Measurements from ENCODE around the gene CDH2. TPM values are rescaled to one million over a fixed set of nuclear protein-coding genes. Genes with fewer than 3 reads are reported as not detected.

Gene CDH2
- total RNA-seq, 1 donor from 2014 or later, result 370 TPM

DNA sequence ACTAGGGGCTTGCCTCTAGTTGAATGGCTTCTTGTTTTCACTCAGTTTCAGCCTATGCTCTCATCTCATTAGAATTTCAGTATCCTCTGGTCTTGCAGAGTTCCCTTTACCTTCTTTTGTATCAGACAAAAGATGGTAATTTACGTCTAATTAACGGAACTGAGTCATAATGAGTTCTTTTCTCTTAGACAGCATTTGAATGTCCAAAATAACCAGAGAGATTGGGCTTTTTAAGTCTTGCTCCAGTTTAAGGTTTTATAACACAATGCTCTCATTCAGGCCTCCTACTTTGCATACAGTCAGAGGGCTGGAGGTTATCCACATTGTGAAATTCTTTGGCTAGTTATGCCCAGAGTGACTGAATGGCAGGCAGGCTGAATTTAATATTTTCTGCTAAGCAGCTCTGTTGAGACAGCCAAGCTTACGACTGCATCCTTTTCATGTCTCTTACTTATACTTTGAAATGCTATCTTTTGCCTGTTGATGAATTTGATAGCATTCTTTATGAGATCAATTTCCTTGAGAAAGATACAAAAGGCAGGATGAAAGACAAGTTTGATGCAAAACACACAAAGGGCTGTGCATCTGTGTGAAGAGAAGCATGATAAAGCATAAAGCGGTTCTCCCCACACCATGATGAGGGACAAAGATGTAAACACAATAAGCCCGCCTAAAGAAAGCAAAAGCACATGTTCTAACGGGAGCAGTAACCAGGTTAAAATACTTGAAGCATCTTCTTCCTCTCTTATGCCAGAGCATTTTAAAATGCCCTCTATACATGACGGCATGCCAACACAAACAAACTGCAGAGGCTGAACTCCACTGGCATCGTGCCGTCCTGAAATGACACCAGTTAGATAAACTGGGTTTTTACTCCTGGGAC is 90.0 kb downstream of the CDH2 start:
- intact Hi-C loops (cut with micrococcal nuclease), result no loop called here
- TF ChIP-seq, protein P1, sequence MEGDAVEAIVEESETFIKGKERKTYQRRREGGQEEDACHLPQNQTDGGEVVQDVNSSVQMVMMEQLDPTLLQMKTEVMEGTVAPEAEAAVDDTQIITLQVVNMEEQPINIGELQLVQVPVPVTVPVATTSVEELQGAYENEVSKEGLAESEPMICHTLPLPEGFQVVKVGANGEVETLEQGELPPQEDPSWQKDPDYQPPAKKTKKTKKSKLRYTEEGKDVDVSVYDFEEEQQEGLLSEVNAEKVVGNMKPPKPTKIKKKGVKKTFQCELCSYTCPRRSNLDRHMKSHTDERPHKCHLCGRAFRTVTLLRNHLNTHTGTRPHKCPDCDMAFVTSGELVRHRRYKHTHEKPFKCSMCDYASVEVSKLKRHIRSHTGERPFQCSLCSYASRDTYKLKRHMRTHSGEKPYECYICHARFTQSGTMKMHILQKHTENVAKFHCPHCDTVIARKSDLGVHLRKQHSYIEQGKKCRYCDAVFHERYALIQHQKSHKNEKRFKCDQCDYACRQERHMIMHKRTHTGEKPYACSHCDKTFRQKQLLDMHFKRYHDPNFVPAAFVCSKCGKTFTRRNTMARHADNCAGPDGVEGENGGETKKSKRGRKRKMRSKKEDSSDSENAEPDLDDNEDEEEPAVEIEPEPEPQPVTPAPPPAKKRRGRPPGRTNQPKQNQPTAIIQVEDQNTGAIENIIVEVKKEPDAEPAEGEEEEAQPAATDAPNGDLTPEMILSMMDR (IDR thresholded peaks at IDR 0.05; ENCODE audit: borderline replicate concordance), result no peak
- no peaks in the 10 kb centered on the region for H3K36me3 ChIP-seq
- no peaks in the 10 kb centered on the region for H3K27me3 ChIP-seq (ENCODE audit: low read depth)
- H3K4me3 ChIP-seq, result peak overlapping the region; percentile 9
- no peak for DNase-seq
- peak overlapping the region; percentile 54 for H3K27ac ChIP-seq (replicated peaks)
- H3K9me3 ChIP-seq (replicated peaks), result no peaks in the 10 kb centered on the region
- peaks cover 83% of the 10 kb centered on the region for H3K4me1 ChIP-seq

DNA sequence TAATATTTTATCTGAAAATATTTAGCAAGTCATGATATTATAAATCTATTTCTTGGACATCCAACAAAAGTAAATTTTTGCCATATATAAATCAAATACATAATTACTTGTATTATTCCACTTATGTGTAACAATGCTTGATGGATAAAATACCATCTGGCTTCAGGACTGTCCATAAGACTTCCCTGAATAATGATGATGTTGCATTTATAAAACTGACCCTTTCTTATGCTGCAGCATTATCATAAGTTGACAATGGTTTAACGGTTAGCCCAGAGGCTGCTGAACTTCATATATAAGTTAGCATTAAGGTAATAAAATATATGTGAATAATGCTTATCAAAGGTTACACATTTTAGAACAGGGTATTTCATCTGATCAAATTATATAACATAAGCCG is 95.4 kb downstream of the CDH2 start:
- Histone ChIP-seq H3K4me1 (peaks cover 76% of the 10 kb centered on the region), H3K27ac (replicated peaks) (no peak overlapping the region), H3K4me3 (no peak overlapping the region), H3K36me3 (no peaks in the 10 kb centered on the region), H3K9me3 (replicated peaks) (no peaks in the 10 kb centered on the region), H3K27me3 (ENCODE audit: low read depth) (no peaks in the 10 kb centered on the region)
- no peak for DNase-seq
- intact Hi-C loops (cut with micrococcal nuclease), result no loop called here
- TF ChIP-seq, protein P1 (IDR thresholded peaks at IDR 0.05; ENCODE audit: borderline replicate concordance), result no peak

DNA sequence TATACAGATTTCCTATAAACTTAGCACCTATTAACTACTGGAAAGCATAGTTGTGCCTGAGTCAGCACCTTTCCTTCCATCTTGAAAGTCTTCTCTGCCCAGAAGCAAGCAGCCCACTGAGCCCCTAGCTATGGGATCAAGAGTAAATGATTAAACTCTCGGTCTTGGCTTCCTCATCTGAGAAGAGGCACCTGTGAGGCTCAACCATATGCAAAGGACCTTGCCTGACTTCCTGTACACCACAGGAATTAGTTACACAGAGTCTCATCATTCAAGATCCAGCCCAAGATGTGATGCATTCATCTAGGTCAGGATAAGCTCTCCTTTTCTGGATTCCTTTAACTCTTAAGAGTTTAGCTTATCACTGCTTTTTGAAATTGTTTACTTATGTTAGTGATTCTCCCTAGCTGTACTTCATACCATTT is 96.0 kb downstream of the CDH2 start:
- Histone ChIP-seq H3K9me3 (replicated peaks) (no peaks in the 10 kb centered on the region), H3K27ac (replicated peaks) (no peak overlapping the region), H3K36me3 (no peaks in the 10 kb centered on the region), H3K27me3 (ENCODE audit: low read depth) (no peaks in the 10 kb centered on the region), H3K4me1 (peaks cover 75% of the 10 kb centered on the region), H3K4me3 (no peak overlapping the region)
- TF ChIP-seq, protein P1 (IDR thresholded peaks at IDR 0.05; ENCODE audit: borderline replicate concordance), result no peak
- intact Hi-C loops (cut with micrococcal nuclease), result no loop called here
- no peak for DNase-seq

DNA sequence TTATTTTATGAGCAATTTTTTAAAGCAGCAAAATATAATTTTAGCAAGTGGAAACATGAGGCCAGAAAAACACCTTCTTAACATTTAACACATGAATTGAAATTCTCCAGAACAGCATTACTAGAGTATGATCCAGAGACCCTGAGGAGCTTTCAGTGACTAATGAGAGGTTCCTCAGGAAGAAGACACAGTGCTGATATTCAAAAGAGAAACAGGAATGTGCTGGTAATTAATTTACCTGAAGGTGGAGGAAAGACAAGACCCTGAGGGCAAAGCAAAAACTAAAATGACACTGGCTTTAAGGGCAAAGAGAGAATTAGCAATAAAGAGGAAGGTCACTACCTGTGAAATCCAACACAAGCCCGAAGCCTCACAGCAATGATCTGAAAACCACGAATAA is 97.0 kb downstream of the CDH2 start:
- intact Hi-C loops (cut with micrococcal nuclease), result no loop called here
- Histone ChIP-seq H3K27ac (replicated peaks) (peak overlapping the region; percentile 27), H3K4me1 (peaks cover 75% of the 10 kb centered on the region)

DNA sequence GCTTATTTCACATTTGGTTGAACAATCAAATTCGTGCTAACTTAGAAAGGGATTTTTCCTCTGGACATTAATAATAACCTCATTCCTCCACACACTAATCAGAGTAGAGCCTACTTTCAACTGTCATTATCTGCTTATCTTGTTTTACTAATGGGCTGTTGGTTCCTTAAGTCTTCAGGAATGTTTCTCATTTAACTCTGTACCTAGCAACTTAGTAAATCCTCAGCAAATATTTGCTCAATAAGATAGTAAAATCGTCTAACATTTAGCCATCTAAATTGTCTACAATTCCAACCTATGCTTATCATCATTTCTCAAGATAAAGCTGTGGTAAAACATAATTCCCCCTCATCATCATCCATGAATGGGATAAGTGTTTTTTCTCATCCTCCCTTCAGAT is 98.1 kb downstream of the CDH2 start:
- H3K27ac ChIP-seq (replicated peaks), result peak overlapping the region; percentile 24
- no peaks in the 10 kb centered on the region for H3K27me3 ChIP-seq (ENCODE audit: low read depth)
- intact Hi-C loops (cut with micrococcal nuclease), result no loop called here
- no peak for DNase-seq
- no peak overlapping the region for H3K4me3 ChIP-seq
- peaks cover 73% of the 10 kb centered on the region for H3K4me1 ChIP-seq
- TF ChIP-seq, protein P1 (IDR thresholded peaks at IDR 0.05; ENCODE audit: borderline replicate concordance), result no peak
- H3K36me3 ChIP-seq, result no peaks in the 10 kb centered on the region
- no peaks in the 10 kb centered on the region for H3K9me3 ChIP-seq (replicated peaks)

More for the DNA sequence above, 97.0 kb downstream of the CDH2 start:
- Histone ChIP-seq H3K4me3 (no peak overlapping the region), H3K9me3 (replicated peaks) (no peaks in the 10 kb centered on the region), H3K36me3 (no peaks in the 10 kb centered on the region), H3K27me3 (ENCODE audit: low read depth) (no peaks in the 10 kb centered on the region)
- TF ChIP-seq, protein P1 (IDR thresholded peaks at IDR 0.05; ENCODE audit: borderline replicate concordance), result no peak
- no peak for DNase-seq
